ENCODE data around the gene SFXN4. TPM values are rescaled to one million over a fixed set of nuclear protein-coding genes. Genes with fewer than 3 reads are reported as not detected.

The SFXN4 gene
- total RNA-seq, 1 experiment from 2014 or later, result 21.9 TPM

DNA sequence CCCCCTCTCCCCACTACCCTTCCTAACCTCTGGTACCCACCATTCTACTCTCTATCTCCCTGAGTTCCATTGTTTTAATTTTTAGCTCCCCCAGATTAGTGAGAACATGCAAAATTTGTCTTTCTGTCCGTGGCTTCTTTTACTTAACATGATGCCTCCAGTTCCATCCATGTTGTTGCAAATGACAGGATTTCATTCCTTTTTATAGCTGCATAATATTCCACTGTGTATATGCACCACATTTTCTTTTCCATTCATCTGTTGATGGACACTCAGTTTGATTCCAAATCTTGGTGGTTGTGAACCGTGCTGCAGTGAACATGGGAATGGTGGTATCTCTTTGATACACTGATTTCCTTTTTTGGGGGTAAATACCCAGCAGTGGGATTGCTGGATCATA, 39.6 kb downstream of the SFXN4 start:
- H3K23me2 ChIP-seq (ENCODE audit: insufficient read length, low read depth, low read length, poor library complexity, severe bottlenecking), result no peaks in the 10 kb centered on the region
- H4K5ac ChIP-seq (ENCODE audit: insufficient read length, low read depth, low read length), result no peak overlapping the region
- H3K27me3 ChIP-seq (ENCODE audit: insufficient read depth, low read length), result no peaks in the 10 kb centered on the region
- no peak overlapping the region for H4K8ac ChIP-seq (replicated peaks; ENCODE audit: insufficient read length, low read depth, low read length)
- no peak overlapping the region for H3T11ph ChIP-seq (ENCODE audit: low read length)
- no peaks in the 10 kb centered on the region for H3K4me1 Mint-ChIP-seq
- no peak overlapping the region for H3K4me2 ChIP-seq (ENCODE audit: insufficient read depth, insufficient read length, low read length)
- no peaks in the 10 kb centered on the region for H4K20me1 ChIP-seq (ENCODE audit: control insufficient read depth, insufficient read depth, insufficient read length)
- H3K27ac Mint-ChIP-seq, result no peak overlapping the region
- no peak overlapping the region for H3K23ac ChIP-seq (ENCODE audit: insufficient read length, low read depth, low read length)
- H2BK5ac ChIP-seq (ENCODE audit: insufficient read length, low read length), result no peak overlapping the region
- H3K4me3 Mint-ChIP-seq, result no peak overlapping the region
- DNase-seq, result no peak
- no peak overlapping the region for H2BK120ac ChIP-seq (ENCODE audit: low read depth, low read length, poor library complexity, severe bottlenecking)
- no peaks in the 10 kb centered on the region for H3K27me3 Mint-ChIP-seq (ENCODE audit: low read depth)
- no peak overlapping the region for H2BK15ac ChIP-seq (ENCODE audit: low read depth, low read length)
- no peaks in the 10 kb centered on the region for H3K79me2 ChIP-seq (ENCODE audit: insufficient read depth, low read length)
- no peak overlapping the region for H3K14ac ChIP-seq (ENCODE audit: insufficient read depth, low read length)
- H3K9me3 ChIP-seq (ENCODE audit: control insufficient read depth, low read depth, low read length), result no peaks in the 10 kb centered on the region
- no peak overlapping the region for H2BK12ac ChIP-seq (ENCODE audit: insufficient read length, low read depth, low read length)
- peaks cover 36 to 79% (median 62%) of the 10 kb centered on the region in 3 experiments for H3K36me3 Mint-ChIP-seq (ENCODE audit: insufficient read depth in 1 of 3, low read depth in 3 of 3)
- no CpG with 5 or more reads among the region's 2 CpGs for WGBS (ENCODE audit: extremely low coverage, insufficient read length, low lambda C conversion rate)
- H3K27ac ChIP-seq (ENCODE audit: insufficient read length, low read depth, low read length), result no peak overlapping the region
- H3K4me1 ChIP-seq (ENCODE audit: insufficient read depth, low read length), result no peaks in the 10 kb centered on the region
- no peak overlapping the region for H2BK20ac ChIP-seq (ENCODE audit: low read depth, low read length, poor library complexity, severe bottlenecking)
- no peak for TF ChIP-seq CTCF (conservative IDR thresholded peaks at IDR 0.05)
- no peak overlapping the region for H2AFZ ChIP-seq (ENCODE audit: low read length)
- H3K9ac ChIP-seq (ENCODE audit: extremely low read depth, insufficient read length, low read length), result no peak overlapping the region
- H3K4ac ChIP-seq (ENCODE audit: low read depth, low read length), result no peak overlapping the region
- no peak overlapping the region for H3K18ac ChIP-seq (ENCODE audit: insufficient read length, low read depth, low read length)
- H3K79me1 ChIP-seq (ENCODE audit: insufficient read depth, low read depth, low read length, poor library complexity, severe bottlenecking), result no peaks in the 10 kb centered on the region
- no peak overlapping the region for H3K56ac ChIP-seq (ENCODE audit: insufficient read length, low read depth, low read length)
- H4K91ac ChIP-seq (ENCODE audit: insufficient read length, low read depth, low read length), result no peak overlapping the region
- no peak overlapping the region for H2AK5ac ChIP-seq (ENCODE audit: insufficient read length, low read length)
- no peaks in the 10 kb centered on the region for H3K9me3 Mint-ChIP-seq

All from H9 (cell line).